ENCODE measurements around the gene OR8U1. TPM values are rescaled to one million over a fixed set of nuclear protein-coding genes. Genes with fewer than 3 reads are reported as not detected.

The OR8U1 gene
- total and polyA plus RNA-seq, 2 experiments from 2014 or later: not detected

- peaks cover 4% of the 10 kb centered on the region; the same call in 1 of the 3 replicates for H3K36me3 Mint-ChIP-seq (ENCODE audit: low read depth)
- H3K4me1 ChIP-seq (ENCODE audit: insufficient read depth): no peaks in the 10 kb centered on the region; the same call in 1 of the 2 replicates
- H3K79me2 ChIP-seq (replicated peaks; ENCODE audit: insufficient read depth): no peaks in the 10 kb centered on the region
- 0 out of 3 replicates have a peak, but pooled peaks cover 2% of the 10 kb centered on the region for H3K4me1 Mint-ChIP-seq
- H2AFZ ChIP-seq: peak overlapping the region; percentile 56; the same call in 1 of the 2 replicates
- DNase-seq (ENCODE audit: low spot score) (peak; percentile 11), ATAC-seq (peak; percentile 73)
- no peaks in the 10 kb centered on the region for H3F3A ChIP-seq (replicated peaks; ENCODE audit: low read depth)
- H3K27me3 ChIP-seq (ENCODE audit: insufficient read depth): no peaks in the 10 kb centered on the region
- peaks cover 5% of the 10 kb centered on the region; the same call in 2 of the 3 replicates for H3K9me3 Mint-ChIP-seq
- no peaks in the 10 kb centered on the region for H3K36me3 ChIP-seq (ENCODE audit: insufficient read depth)
- H3K27me3 Mint-ChIP-seq (ENCODE audit: insufficient read depth, low read depth, poor library complexity): peaks cover 6% of the 10 kb centered on the region
- H3K27ac Mint-ChIP-seq: no peak overlapping the region
- H4K20me1 ChIP-seq (replicated peaks; ENCODE audit: insufficient read depth): no peaks in the 10 kb centered on the region
- H3K4me3 Mint-ChIP-seq: no peak overlapping the region
- peaks cover 9% of the 10 kb centered on the region; the same call in 1 of the 2 replicates for H3K9me2 ChIP-seq (ENCODE audit: insufficient read depth)
- H3K27ac ChIP-seq (ENCODE audit: low read depth): no peak overlapping the region
- H3K4me3 ChIP-seq: no peak overlapping the region
- no peak overlapping the region for H3K4me2 ChIP-seq
- TF ChIP-seq ZNF331 (CRISPR knock-in tag; IDR thresholded peaks at IDR 0.05; ENCODE audit: low read depth) (no peak), NANOG (IDR thresholded peaks at IDR 0.05; ENCODE audit: borderline replicate concordance) (no peak), CREB1 (CRISPR knock-in tag; IDR thresholded peaks at IDR 0.05; ENCODE audit: low read depth) (no peak)
These were observed 43.4 kb upstream of the OR8U1 start for GRCh38 chr11:56331861-56332491.

GRCh38 chr11:56333156-56333555, 42.3 kb upstream of the OR8U1 start:
- Mint-ChIP-seq H3K4me1 (peaks cover 9% of the 10 kb centered on the region; the same call in 2 of the 3 replicates), H3K9me3 (peaks cover 13% of the 10 kb centered on the region), H3K27me3 (ENCODE audit: insufficient read depth, low read depth, poor library complexity) (peaks cover 4% of the 10 kb centered on the region), H3K4me3 (no peak overlapping the region), H3K27ac (no peak overlapping the region), H3K36me3 (ENCODE audit: low read depth) (peaks cover 14% of the 10 kb centered on the region; the same call in 1 of the 3 replicates)
- H3K4me2 ChIP-seq: no peak overlapping the region
- H3K27ac ChIP-seq (ENCODE audit: low read depth): no peak overlapping the region
- H3K4me1 ChIP-seq (ENCODE audit: insufficient read depth): no peaks in the 10 kb centered on the region; the same call in 1 of the 2 replicates
- H2AFZ ChIP-seq: peak overlapping the region; percentile 71
- no peaks in the 10 kb centered on the region for H3K79me2 ChIP-seq (replicated peaks; ENCODE audit: insufficient read depth)
- no peaks in the 10 kb centered on the region for H3K36me3 ChIP-seq (ENCODE audit: insufficient read depth)
- no peaks in the 10 kb centered on the region for H3F3A ChIP-seq (replicated peaks; ENCODE audit: low read depth)
- H3K27me3 ChIP-seq (ENCODE audit: insufficient read depth): no peaks in the 10 kb centered on the region
- H4K20me1 ChIP-seq (replicated peaks; ENCODE audit: insufficient read depth): no peaks in the 10 kb centered on the region
- ATAC-seq: no peak
- no peak for DNase-seq (ENCODE audit: low spot score)
- H3K4me3 ChIP-seq: no peak overlapping the region
- no peak for TF ChIP-seq ZNF331 (CRISPR knock-in tag; IDR thresholded peaks at IDR 0.05; ENCODE audit: low read depth)
- TF ChIP-seq CTCF (conservative IDR thresholded peaks at IDR 0.05; ENCODE audit: low read depth in 2 of 2): no peak
- no peak for TF ChIP-seq ZNF114 (CRISPR knock-in tag; IDR thresholded peaks at IDR 0.05)
- TF ChIP-seq JUNB (IDR thresholded peaks at IDR 0.05; ENCODE audit: unreplicated experiment): no peak
- no peak for TF ChIP-seq STAT1 (IDR thresholded peaks at IDR 0.05; ENCODE audit: unreplicated experiment)
- TF ChIP-seq CREB1 (CRISPR knock-in tag; IDR thresholded peaks at IDR 0.05; ENCODE audit: low read depth): no peak
- TF ChIP-seq EZH2phosphoT487 (IDR thresholded peaks at IDR 0.05; ENCODE audit: unreplicated experiment): no peak
- no peak for TF ChIP-seq NANOG (IDR thresholded peaks at IDR 0.05; ENCODE audit: borderline replicate concordance)
- TF ChIP-seq EZH2 (IDR thresholded peaks at IDR 0.05; ENCODE audit: low read depth, unreplicated experiment): no peak
- TF ChIP-seq POLR2AphosphoS5 (IDR thresholded peaks at IDR 0.05; ENCODE audit: low read depth): no peak
- no peak for TF ChIP-seq ZNF462 (CRISPR knock-in tag; IDR thresholded peaks at IDR 0.05)
- no peak for TF ChIP-seq ETS1 (IDR thresholded peaks at IDR 0.05)
- peaks cover 13% of the 10 kb centered on the region; the same call in 1 of the 2 replicates for H3K9me2 ChIP-seq (ENCODE audit: insufficient read depth)

Data from GM23338 (cell line).